ENCODE measurements around the gene KRT2. TPM values are rescaled to one million over a fixed set of nuclear protein-coding genes. Genes with fewer than 3 reads are reported as not detected.

The KRT2 gene
- total RNA-seq, 2 experiments from 2014 or later: not detected

- CTCF ChIA-PET (ENCODE audit: unreplicated experiment): no interaction called here
- no peaks in the 10 kb centered on the region for H3K79me2 ChIP-seq (ENCODE audit: insufficient read depth, low read depth, low read length)
- BruUV-seq (replicated peaks): no TSS peak
- H3K9me2 ChIP-seq (ENCODE audit: insufficient read depth, low read length): no peaks in the 10 kb centered on the region
- no peaks in the 10 kb centered on the region for H4K20me1 ChIP-seq (ENCODE audit: insufficient read depth, low read length)
- no peaks in the 10 kb centered on the region for H3K4me1 ChIP-seq (ENCODE audit: insufficient read depth, low read length, poor library complexity, severe bottlenecking)
- no peaks in the 10 kb centered on the region for H3K9me3 ChIP-seq (ENCODE audit: low read length)
- POLR2A ChIA-PET: no interaction called here
- TF ChIP-seq CTCF (conservative IDR thresholded peaks at IDR 0.05; ENCODE audit: low read length) (no peak), EZH2phosphoT487 (IDR thresholded peaks at IDR 0.05; ENCODE audit: borderline replicate concordance, low read depth, low read length) (no peak)
- H2AFZ ChIP-seq (ENCODE audit: low read length): no peak overlapping the region
- H3K4me2 ChIP-seq (ENCODE audit: low read length): no peak overlapping the region
- H3K4me3 ChIP-seq (ENCODE audit: low read depth, low read length, poor library complexity, severe bottlenecking): no peak overlapping the region
- no peaks in the 10 kb centered on the region for H3K36me3 ChIP-seq (ENCODE audit: insufficient read depth, low read length)
- intact Hi-C loops (cut with micrococcal nuclease; ENCODE audit: unreplicated experiment): no loop called here
- H3K27ac ChIP-seq (ENCODE audit: low read depth, low read length, poor library complexity, severe bottlenecking): no peak overlapping the region
- DNase-seq (ENCODE audit: low spot score): no peak
Observed at GRCh38 chr12:52606581-52607218, 45.3 kb downstream of the KRT2 start.

DNA sequence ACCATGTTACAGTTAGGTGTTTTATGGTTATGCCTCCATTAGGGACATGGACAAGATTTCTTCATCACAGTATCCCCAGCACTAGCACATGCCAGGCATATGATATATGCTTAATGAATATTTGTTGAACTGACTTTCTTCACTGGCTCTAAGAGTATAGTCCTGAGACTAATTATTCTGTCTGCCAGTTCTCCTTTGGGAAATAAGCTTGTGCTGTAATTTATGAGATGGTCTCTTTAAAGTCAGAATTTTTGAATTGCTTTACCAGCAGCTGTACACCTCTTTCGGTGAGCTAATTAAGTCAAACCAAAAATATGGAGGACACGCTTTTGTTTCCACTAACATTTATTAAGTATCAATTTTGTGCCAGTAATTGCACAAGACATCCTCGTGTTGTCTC, 45.9 kb downstream of the KRT2 start:
- no TSS peak for BruUV-seq (replicated peaks)
- TF ChIP-seq EZH2phosphoT487 (IDR thresholded peaks at IDR 0.05; ENCODE audit: borderline replicate concordance, low read depth, low read length) (no peak), CTCF (conservative IDR thresholded peaks at IDR 0.05; ENCODE audit: low read length) (no peak)
- no peak overlapping the region for H3K27ac ChIP-seq (ENCODE audit: low read depth, low read length, poor library complexity, severe bottlenecking)
- no peak for DNase-seq (ENCODE audit: low spot score)
- no peak overlapping the region for H3K4me2 ChIP-seq (ENCODE audit: low read length)
- H3K9me3 ChIP-seq (ENCODE audit: low read length): no peaks in the 10 kb centered on the region
- H3K4me3 ChIP-seq (ENCODE audit: low read depth, low read length, poor library complexity, severe bottlenecking): no peak overlapping the region
- no peak overlapping the region for H2AFZ ChIP-seq (ENCODE audit: low read length)
- no peaks in the 10 kb centered on the region for H3K9me2 ChIP-seq (ENCODE audit: insufficient read depth, low read length)
- H3K4me1 ChIP-seq (ENCODE audit: insufficient read depth, low read length, poor library complexity, severe bottlenecking): no peaks in the 10 kb centered on the region
- no peaks in the 10 kb centered on the region for H3K36me3 ChIP-seq (ENCODE audit: insufficient read depth, low read length)
- intact Hi-C loops (cut with micrococcal nuclease; ENCODE audit: unreplicated experiment): no loop called here
- no peaks in the 10 kb centered on the region for H4K20me1 ChIP-seq (ENCODE audit: insufficient read depth, low read length)
- no peaks in the 10 kb centered on the region for H3K79me2 ChIP-seq (ENCODE audit: insufficient read depth, low read depth, low read length)
- CTCF ChIA-PET (ENCODE audit: unreplicated experiment): no interaction called here
- POLR2A ChIA-PET: no interaction called here

- ChIA-PET CTCF (ENCODE audit: unreplicated experiment) (no interaction called here), POLR2A (no interaction called here)
- Histone ChIP-seq H3K9me3 (ENCODE audit: low read length) (no peaks in the 10 kb centered on the region), H3K4me1 (ENCODE audit: insufficient read depth, low read length, poor library complexity, severe bottlenecking) (no peaks in the 10 kb centered on the region), H3K4me3 (ENCODE audit: low read depth, low read length, poor library complexity, severe bottlenecking) (no peak overlapping the region), H3K9me2 (ENCODE audit: insufficient read depth, low read length) (no peaks in the 10 kb centered on the region), H2AFZ (ENCODE audit: low read length) (no peak overlapping the region), H4K20me1 (ENCODE audit: insufficient read depth, low read length) (no peaks in the 10 kb centered on the region), H3K4me2 (ENCODE audit: low read length) (no peak overlapping the region), H3K27ac (ENCODE audit: low read depth, low read length, poor library complexity, severe bottlenecking) (no peak overlapping the region), H3K79me2 (ENCODE audit: insufficient read depth, low read depth, low read length) (no peaks in the 10 kb centered on the region), H3K36me3 (ENCODE audit: insufficient read depth, low read length) (no peaks in the 10 kb centered on the region)
- DNase-seq (ENCODE audit: low spot score): no peak
- TF ChIP-seq CTCF (conservative IDR thresholded peaks at IDR 0.05; ENCODE audit: low read length): no peak
- no peak for TF ChIP-seq EZH2phosphoT487 (IDR thresholded peaks at IDR 0.05; ENCODE audit: borderline replicate concordance, low read depth, low read length)
- intact Hi-C loops (cut with micrococcal nuclease; ENCODE audit: unreplicated experiment): no loop called here
- BruUV-seq (replicated peaks): no TSS peak
Observed at GRCh38 chr12:52605542-52605941, 46.5 kb downstream of the KRT2 start.

Measured in OCI-LY7 (cell line).